ENCODE data around the gene CREM.
"Not testable (repeated sequence)": the region's sequence is repeated elsewhere in the genome, so short reads cannot be mapped to it uniquely, and the experiment has no call there.

CREM gene

DNA sequence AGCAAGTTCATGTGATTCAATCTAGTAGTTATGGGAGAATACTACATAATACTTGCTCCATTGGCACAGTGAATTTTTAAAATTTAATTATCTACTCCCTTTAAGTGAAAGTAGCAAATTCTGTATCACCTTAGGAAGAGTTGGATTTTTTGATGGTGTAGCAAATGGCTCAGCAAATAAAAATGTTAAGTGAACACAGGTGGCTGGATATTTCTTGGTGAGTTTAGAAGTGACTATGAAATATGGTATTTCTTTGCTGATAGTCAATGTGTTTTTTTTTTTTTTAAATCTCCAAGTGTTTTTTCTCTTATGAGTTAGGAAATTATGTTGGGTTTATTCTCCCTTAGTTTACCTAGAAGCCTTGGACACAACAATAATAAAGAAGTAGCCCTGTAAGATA is 67.8 kb downstream of the CREM start:
- DNase-seq (ENCODE audit: low read depth), result no peak

DNA sequence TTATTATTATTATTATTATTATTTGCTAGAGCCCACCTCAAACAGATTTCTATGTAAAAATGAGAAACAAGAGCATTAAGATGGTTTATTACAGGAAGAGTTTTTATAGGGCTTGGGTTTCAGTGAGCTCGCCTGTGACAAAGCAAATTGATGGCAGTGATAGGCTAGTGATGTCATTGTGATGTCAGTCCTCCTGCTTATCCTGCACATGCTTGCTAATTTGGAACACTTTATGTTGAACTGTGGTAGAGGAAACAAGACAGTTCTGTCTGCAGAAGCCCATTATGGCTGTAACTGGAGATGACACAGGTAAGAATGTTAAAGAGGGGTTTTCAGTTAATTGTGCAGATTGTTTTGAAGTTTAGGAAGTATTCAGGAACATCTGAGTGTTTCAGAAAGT is 68.3 kb downstream of the CREM start:
- no peak for DNase-seq (ENCODE audit: low read depth)

DNA sequence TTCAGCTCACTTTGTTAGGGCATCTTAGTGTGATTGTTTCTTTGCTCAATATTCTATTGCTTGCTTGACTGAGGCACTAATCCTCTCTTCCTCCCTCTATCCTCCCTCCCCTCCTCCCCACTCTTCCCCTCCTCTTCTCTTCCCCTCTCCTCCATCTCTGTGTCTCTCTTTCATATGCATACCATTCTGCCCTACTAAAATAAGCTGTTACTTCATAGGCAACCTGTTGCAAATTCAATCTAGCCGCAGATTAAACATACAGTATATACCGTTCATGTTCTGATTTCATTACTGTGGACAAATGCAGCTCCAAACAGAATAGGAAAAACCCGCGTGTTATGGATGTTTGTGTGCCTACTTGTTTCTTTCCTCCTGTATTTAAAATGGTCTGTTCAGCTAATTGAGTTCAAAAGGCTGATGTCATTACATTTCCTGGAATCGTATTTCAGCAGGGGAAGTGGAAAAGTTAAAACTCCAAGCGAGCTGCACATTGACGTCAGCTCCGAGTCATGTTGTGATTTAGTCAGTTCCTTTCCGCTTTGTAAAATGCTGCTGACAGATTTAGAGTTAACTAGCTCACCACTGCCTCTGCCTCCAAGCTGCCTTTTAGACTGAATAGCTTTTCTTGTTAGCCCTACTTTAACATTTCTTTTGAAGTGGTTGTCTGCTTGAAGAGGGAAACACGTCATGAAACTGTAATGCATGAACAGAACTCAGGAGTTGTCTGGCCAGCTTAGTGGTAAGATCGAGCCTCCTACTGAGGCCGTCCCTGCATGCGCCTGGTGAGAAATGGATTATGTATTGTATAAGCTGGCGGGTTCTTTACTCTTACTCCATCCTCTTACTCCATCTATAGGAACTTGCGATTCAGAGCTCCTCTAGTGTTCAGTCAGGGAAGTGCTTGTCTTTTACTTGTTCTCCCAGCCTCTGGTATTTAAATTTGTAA is 69.0 kb downstream of the CREM start:
- peak; percentile 93 for DNase-seq (ENCODE audit: low read depth)

DNA sequence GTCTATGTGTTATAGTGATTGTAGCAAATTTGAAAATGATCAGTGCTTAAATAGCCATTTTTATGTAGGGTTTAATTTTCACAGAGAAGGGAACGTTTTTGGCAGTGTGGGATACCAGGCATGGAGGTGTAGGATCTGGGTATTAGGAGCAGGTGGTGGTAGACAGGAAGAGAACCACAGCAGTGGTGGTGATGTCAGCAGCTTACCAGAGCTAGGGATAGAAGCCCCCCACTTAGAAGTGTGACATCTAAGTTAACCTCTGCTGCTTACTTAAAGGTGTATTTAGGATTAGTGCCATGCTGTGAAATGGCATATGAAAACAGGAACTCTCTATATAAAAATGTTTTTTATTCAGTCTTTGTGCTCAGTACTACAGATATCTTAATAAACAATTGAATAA is 73.8 kb downstream of the CREM start:
- DNase-seq (ENCODE audit: low read depth), result no peak

DNA sequence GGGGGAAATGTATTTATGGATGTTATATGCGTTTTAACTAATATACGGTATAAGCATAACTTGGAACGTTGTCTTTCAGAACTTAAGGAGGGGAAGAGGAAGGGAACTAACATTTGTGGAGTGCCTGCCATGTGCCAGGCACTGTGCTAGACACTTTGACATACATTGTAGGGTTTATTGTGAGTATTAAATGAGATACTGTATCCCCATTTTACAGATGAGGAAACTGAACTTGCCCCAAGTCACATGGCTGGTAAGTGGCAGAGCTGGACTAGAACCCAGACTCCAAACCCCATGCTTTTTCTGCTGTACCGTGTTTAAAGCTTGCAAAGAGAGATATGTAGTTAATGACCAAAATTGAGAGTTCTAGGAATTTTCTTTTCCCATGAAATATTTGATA is 74.6 kb downstream of the CREM start:
- no peak for DNase-seq (ENCODE audit: low read depth)

DNA sequence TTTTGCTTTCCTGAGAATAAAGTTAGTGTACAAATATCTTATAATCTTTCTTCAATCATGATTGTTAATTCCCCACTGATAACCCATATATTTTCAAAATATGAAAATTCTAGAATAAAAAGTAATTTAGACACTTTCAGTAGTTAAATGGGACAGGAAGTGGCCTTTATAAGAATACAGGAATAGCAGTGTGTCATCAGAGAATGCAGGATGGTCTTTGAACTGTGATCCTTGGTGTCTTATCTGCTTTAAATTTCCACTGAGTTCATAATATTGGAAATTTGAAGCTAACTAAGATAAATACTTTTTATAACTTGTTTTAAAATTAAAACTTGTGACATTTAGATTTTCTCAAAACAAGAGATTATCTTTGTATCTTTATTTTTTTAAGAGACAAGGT is 75.4 kb downstream of the CREM start:
- no peak for DNase-seq (ENCODE audit: low read depth)

DNA sequence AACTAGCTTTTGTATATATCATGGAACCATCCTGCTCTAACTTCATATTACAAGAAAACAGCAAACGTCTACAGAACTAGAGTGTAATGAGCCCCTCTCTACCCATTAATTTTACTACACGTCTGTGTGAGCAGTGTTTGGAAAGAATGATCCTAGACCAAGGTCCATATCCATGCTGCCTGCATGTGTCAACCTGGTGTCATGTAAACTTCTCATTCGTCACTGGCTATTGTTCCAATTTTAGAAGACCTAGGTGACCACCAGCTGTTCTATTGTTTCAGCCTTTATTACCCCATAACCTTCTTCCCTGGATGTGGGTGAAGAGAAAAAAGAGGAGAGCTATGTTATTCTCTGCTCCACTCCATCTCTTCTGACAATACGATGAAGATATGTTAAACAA is 77.1 kb downstream of the CREM start:
- DNase-seq (ENCODE audit: low read depth), result no peak

DNA sequence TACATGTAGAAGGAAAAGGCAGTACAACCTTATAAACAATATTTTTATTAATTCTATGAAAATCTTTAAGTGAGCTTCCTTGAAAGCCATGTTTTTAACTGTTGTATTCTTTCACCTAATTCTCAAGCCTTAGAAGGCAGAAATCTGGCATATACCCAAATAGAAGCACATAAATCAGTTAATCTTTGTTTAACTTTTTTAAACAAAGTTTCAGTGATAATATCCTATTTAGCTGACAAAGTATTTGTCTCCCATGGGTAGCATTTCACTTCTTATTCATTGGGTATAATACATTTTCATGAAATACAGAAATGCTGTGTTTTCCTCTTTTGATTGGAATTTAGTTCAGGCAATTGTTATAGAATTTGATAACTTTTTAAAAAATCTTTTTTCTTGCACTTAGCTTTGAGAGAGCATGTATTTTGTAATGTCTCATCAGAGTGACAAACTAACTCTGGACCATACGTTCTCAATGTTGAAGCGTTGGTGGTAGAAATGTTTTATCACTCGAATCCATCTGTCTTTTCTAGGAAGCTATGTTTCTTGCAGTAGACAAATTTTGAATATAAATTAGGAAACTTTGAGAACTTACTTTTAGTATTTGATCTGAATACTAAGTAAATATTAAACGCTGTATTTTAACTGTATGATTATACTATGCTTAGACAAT is 78.1 kb downstream of the CREM start:
- DNase-seq (ENCODE audit: low read depth), result no peak

DNA sequence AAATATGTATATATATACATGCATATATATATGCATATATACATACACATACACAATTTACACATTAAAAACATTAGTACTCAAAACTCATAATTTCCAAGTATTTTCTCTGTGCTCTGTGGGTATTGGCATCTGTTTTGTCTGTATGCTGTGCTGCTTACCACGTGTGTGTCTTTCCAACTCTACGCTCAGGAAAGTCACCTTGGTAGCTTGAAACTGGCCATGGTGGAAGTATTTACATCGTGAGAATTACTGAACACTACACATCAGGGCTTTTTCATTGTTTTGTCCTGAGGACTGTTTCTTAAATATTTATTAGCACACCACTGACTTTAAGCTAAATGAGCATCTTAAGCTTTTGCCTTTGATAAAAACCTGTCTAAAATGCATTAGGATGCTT is 79.6 kb downstream of the CREM start:
- no peak for DNase-seq (ENCODE audit: low read depth)

DNA sequence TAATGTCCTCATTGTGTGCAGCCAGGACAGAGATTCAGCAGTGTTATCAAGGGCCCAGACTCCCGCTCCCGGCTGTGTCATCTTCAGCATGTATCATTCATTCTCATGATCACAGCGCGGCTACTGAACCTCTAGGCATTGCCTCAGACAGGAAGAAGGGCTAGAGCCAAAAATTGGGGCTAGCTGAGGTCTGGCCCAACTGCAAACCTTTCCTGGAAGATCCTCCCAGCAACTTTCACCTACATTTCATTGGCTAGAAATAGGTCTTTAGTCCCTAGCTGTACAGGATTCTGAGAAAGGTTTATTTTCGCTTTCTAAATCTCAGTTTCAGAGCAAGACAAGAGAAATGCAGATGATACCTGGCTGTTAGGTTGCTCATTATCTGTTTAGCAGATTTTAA is 81.9 kb downstream of the CREM start:
- no peak for DNase-seq (ENCODE audit: low read depth)

DNA sequence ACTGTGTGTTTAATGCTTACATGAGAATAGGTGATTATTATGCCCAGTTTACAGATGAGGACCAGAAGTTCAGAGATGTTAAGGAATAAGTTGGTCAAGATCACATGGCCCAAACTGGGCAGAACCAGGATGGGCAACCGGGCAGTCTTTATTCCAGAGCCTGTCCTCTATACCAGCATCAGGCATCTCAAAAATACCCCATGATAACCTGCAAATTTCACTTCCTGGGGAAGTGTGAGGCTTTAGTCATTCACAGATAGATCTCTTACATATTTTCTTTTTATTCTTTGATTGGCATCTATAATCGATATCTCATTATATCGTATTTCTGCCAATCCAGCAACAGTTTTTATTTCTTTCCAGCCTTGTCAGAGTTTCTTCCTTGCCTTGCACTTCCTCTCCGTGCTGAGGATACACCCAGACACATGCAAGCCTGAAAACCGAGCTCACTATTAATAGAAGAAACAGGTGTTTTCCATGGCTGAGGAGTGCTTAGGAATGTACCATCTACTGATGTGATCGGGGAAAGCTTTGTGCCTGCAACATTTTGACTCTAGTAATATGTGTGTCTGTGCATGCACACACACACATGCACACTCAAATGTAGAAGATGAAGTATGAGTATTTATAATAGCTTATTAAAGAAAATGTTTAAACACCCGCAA is 82.4 kb downstream of the CREM start:
- no peak for DNase-seq (ENCODE audit: low read depth)

DNA sequence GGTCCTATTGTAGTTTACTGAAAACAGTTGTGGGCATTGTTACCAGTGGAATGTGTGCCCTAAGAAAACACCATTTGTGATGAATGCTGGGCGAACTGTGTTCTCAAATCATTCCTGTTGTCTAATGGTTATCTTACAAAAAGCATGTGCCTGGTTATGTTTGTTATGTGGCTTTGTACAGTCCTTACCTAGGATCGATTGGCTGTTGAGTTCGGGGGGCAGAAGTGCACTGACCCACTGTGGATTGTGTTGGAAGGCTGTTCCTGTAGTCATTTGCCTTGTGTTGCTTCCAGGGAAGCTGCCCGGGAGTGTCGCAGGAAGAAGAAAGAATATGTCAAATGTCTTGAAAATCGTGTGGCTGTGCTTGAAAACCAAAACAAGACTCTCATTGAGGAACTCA is 84.3 kb downstream of the CREM start:
- DNase-seq (ENCODE audit: low read depth), result no peak

DNA sequence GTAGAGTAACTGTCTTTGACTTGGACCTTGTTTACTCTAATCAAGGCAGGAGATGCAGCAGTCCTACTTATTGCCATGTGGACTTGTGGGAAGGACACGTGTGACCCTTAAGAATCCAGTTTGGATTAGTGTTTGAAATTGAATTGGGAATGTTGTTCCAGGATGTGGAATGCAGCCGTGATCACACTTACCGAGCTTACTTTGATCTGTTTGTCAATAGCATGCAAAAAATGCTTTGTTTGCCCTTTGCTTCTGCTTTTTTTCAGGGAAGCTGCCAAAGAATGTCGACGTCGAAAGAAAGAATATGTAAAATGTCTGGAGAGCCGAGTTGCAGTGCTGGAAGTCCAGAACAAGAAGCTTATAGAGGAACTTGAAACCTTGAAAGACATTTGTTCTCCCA is 84.7 kb downstream of the CREM start:
- DNase-seq (ENCODE audit: low read depth), result no peak

DNA sequence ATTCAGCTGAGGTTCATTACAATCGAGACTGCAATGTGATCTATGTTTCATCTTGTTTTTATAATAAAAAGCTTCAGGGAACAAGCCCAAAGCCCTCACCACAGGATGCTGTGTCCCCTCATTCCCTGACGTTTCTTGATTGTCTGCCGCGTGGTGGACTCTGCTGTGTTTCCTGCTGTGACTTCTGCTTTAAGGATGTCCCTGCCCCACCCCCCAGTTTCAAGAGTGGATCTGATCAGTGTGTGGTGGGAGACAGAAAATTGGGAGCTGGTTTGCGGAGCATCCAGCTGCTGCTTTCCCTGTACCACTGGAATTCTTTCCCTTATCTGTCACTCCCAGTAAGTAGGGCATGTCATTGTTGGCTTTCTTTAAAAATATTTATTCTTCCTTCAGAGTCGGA is 86.2 kb downstream of the CREM start:
- no peak for DNase-seq (ENCODE audit: low read depth)

DNA sequence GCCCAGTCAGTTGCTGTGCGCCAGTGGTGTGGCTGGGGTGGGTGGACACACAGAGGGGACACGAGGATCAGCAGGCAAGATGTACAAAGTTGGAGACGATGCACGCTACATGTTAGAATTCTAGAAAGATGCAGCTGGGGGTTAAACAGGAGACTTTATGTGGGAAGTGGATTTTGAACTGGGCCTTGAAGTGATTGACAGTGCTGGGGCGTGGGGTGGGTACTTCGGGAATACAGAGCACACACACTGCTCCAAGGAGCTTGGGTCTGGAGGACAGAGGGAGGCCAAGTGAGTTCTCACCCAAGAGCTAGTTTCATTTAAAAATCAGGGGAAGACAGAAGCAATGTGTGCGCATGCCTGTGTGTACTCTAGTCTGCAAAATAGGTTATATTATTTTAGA is 87.1 kb downstream of the CREM start:
- no peak for DNase-seq (ENCODE audit: low read depth)

DNA sequence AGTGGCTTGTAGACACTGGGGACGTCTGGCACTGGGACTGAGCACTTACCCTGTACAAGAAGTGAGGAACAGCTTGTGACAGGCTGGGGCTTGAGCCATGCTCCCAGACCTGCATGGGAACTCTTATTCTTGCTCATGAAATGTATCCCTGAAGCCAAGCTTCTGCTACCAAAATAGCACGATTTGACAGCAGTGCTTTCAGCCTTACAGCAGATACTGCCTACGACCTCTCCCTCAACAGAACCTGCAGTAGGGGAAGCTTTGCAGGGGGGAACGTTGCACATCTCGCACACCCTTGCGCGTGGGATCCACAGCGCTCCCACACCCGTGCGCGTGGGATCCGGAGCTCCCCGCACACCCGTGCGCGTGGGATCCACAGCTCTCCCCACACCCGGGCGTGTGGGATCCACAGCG is 88.0 kb downstream of the CREM start:
- DNase-seq (ENCODE audit: low read depth), result no peak

DNA sequence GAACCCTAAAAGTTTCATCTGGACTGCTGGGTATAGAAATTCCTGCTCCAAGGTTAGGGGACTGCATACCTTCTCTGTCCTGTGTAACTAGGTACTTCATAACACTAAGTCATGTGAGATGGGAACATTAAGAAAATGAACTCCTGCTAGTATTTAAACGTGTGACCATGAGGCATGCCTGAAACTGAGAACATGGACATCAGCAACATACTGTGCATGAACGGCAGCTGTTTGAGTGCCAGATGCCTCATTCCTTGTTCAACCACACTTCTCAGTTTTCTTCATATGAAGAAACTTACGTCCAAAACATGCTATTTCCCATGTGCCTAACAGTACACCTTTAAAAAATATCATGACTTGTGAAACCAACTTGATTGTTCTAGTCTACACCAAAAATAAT is 88.5 kb downstream of the CREM start:
- no peak for DNase-seq (ENCODE audit: low read depth)

DNA sequence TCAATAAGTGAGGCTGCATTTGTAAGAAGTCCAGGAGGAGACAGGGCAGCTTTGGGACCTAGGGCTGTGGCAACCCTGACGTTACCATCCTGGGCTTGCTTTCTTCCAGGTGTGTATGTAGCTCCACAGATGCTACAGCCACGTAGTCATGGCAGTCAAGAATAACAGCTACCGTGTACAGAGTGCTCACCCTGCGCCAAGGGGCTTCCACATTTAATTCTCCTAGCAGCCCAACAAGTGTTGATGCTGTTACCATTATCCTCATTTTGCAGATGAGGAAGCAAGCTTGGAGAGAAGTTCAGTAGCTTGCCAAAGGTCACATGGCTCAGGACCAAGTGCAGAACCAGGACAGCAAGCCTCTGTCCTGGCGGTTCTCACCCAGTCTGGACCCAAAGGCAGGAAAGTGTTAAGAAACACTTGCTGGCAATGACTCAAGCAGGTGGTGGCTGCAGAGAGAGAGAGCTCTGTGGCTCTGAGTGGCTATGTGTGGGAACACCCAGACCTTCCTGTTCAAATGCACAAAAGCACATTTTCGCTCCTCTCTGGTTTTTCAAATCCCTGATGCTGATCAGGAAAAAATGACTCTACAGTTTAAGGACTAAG is 89.8 kb downstream of the CREM start:
- DNase-seq (ENCODE audit: low read depth), result no peak

DNA sequence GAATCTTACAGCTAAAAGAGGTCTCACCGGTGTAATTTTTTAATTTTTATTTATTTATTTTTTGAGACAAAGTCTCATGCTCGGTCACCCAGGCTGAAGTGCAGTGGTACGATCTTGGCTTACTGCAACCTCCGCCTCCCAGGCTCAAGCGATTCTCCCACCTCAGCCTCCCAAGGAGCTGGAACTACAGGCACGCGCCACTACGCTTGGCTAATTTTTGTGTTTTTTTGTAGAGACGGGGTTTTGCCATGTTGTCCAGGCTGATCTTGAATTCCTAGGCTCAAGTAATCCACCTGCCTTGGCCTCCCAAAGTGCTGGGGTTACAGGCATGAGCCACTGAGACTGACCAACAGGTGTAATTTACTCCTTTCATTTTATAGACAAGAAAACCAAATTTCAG is 90.3 kb downstream of the CREM start:
- not testable (repeated sequence) for DNase-seq (ENCODE audit: low read depth)

DNA sequence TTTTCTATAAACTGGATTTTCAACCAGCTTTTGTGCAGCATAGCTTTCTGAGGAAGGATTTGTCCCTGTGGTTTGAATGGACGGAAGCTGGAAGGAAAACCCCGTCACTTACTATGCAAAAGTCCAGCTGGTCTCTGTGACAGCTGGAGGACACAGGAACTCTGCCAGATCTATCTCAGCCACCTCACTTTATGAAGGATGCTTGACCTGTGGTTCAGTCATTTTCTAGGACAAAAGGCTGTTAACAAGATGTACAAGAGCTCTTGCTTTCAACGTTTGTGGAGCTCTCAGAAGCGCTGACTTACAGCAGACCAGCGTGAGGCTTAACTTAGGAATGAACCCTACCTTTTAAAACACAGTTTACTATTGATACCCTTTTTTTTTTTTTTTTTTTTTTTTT is 90.8 kb downstream of the CREM start:
- DNase-seq (ENCODE audit: low read depth), result no peak

DNA sequence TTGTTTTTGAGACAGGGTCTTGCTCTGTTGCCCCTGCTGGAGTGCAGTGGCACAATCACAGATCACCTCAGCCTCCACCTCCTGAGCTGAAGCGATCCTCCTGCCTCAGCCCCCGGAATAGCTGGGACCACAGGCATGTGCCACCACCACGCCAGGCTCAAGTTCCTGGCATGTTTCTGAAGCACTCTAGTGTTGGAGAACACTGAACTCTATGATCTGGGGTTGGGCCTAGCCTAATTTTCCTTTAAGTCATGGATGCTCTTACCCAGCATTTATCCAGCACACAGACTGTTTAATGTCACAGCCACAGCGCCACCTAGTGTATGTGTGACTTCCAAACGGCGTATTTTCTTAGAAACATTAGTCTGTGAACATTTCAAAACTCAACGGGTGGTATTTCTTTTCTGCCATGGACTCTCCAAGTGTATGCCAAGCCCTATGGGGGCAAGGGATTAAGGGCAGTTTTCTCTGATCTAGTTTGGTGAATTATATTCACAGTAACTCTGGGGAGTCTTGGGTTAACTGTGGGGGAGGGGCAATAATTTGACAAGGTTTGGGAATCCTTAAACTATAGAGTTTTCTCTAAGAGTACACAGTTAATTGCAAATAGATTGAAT is 91.8 kb downstream of the CREM start:
- no peak for DNase-seq (ENCODE audit: low read depth)

DNA sequence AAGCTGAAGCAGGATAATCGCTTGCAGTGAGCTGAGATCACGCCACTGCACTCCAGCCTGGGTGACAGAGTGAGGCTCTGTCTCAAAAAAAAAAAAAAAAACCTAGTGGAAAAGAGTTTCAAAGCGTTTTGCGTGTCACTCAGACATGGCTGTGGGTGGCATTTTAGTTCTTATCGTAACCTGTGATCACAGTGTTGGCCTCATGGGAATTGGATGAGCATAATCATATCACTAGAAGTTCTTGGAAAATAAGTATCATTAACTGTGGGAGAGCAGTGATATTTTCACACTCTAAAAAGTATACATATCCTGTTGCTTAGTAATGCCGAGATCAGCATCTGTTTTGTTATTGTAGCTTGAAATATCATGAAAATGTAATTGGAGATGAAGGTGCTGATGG is 92.6 kb downstream of the CREM start:
- no peak for DNase-seq (ENCODE audit: low read depth)
